ENCODE results near the gene FAM174B. TPM values are rescaled to one million over a fixed set of nuclear protein-coding genes. Genes with fewer than 3 reads are reported as not detected.

The FAM174B gene
- total RNA-seq, 1 experiment from 2014 or later: 0.48 TPM

DNA sequence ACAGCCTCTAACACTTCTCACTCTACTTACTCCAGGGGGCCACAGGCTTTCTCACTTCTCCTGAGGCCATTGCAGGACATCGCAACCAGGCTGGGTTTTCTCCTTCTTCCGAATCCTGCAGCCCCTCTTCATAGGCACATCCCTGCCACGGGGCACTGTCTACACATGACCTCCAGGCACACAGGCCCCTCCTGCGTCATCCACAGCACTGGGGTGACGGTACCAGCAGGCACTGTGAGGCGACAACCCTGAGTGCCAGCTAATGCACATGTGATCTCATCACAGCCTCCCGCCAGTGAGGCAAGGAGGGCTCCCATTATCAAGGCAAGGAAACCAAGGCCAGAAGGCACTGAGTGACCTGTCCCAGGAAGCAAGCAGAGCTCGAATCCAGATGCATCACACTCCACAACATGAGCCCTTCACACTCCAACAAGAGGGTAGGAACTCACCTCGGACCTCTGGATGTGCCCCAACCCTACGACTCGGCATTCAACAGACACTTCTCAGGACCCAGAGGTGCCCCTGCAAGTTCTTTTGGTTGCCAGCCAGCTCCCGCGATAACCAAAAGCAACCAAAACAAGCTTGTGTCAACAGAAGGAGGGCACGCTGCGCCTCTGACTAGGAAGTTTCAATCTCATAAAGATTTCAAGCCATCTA, 16.7 kb downstream of the FAM174B start:
- no peak for DNase-seq (ENCODE audit: low read depth)

- no peak for DNase-seq (ENCODE audit: low read depth)
Measured at GRCh38 chr15:92638291-92638708, 17.3 kb downstream of the FAM174B start.

DNA sequence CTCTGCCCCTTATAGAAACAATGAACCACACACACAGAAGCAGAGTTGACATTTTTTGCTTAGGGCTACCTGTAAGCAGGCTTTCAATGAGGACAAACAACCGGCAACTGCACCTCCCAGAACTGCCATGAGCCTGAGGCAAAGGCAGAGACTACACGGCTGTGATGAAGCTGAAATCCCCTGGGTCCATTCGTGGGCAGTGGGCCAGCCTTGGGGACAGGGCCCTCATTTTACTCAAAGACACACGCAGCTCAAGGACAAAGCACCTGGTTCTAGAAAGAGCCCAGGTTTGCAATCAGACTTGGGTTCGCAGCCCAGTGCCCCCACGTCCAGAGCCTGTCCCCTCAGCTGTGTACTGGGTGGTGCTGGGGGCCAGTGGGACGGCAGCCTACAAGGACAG, 17.9 kb downstream of the FAM174B start:
- no peak for DNase-seq (ENCODE audit: low read depth)

- no peak for DNase-seq (ENCODE audit: low read depth)
Measured at GRCh38 chr15:92636908-92637481, 18.6 kb downstream of the FAM174B start.

DNA sequence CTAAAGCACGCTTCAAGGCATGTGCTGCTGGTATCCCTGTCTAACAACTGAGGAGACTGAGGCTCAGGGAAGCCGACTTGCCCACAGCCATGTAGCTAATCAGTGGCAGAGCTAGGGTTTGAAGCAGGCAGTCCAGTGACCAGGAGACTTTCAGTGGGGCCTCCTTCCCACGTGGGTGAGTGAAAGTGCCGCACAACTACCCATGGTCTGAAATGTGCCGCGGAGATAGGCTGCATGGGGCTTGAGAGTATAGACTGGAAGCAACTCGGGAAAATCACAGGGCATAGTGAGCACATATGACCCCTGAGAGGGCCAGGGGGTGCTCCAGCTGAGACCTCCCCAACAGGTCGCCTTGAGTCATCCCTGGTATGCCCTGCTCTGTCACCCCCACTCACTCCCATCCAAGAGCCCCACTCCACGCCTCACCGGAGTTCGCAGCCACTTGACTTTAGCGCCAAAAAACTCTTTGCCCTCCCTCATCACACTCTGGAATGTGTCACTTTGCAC, 19.1 kb downstream of the FAM174B start:
- no peak for DNase-seq (ENCODE audit: low read depth)

DNA sequence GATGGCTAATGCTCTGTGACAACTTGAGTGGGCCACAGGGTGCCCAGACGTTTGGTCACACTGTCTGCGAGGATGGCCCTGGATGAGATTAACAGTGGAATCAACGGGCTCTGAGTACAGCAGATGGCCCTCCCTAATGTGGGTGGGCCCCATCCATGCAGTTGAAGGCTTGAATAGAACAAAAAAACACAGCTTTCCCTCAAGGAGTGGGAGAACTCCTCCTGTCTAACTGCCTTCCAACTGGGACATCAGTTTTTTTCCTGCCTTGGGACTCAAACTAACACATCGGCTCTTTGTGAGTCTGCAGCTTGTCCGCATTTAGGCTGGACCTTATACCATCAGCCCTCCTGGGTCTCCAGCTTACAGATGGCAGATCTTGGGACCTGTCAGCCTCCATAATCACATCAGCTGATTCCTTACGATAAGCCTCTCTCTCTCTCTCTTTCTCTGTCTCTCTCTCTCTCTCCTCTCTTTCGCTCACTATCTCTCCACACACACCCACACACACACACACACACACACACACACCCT, 20.8 kb downstream of the FAM174B start:
- DNase-seq (ENCODE audit: low read depth): no peak

- DNase-seq (ENCODE audit: low read depth): no peak
Measured at GRCh38 chr15:92634060-92634459, 21.5 kb downstream of the FAM174B start.

GRCh38 chr15:92633418-92633817, 22.2 kb downstream of the FAM174B start:
- no peak for DNase-seq (ENCODE audit: low read depth)

DNA sequence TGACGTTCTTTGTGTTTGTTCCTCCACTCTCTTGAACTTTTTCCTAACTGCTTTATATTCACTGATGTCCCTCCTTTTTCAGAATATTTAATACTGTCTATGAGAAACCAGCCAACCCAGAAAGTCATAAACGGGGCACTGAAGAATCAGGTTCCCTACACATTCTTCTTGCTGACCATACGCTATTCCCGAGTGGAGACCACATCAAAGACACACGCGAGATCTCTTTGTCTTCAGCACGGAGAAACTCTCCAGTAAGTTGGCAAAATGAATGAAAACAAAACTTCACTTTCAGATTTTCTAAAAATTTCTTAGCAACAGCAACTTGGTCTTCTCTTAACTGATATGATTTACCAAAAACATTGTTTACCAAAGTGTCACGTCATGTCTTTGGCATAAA, 22.6 kb downstream of the FAM174B start:
- DNase-seq (ENCODE audit: low read depth): no peak

GRCh38 chr15:92631721-92632120, 23.9 kb downstream of the FAM174B start:
- DNase-seq (ENCODE audit: low read depth): no peak

GRCh38 chr15:92629975-92630626, 25.5 kb downstream of the FAM174B start:
- DNase-seq (ENCODE audit: low read depth): no peak

DNA sequence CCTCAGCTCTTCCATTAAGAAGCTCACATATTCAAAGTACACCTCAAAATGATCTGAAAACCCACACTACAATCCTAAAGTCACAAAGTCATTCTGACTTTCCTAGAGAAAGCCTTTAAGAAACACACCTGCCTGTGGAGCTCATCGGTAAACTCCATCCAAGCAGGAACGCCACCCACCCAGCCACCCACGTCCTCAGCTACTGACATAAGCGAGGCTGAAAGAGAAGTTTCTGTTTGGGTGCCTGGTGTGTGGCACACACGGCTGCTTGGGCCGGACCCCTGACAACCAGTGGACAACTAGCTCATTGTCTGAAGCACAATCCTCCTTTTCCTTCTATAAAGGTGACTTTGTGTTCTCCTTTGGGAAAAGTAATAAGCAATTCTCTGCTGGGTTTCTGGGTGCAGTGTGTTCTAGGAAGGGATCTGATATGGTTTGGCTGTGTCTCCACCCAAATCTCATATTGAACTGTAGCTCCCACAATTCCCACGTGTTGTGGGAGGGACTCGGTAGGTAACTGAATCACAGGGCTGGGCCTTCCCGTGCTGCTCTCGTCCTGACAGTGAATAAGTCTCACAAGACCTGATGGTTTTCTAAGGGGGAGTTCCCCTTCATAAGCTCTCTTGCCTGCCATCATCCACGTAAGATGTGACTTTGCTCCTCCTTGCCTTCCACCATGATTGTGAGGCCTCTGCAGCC, 26.1 kb downstream of the FAM174B start:
- DNase-seq (ENCODE audit: low read depth): no peak

- DNase-seq (ENCODE audit: low read depth): no peak
Measured at GRCh38 chr15:92627014-92627413, 28.6 kb downstream of the FAM174B start.

DNA sequence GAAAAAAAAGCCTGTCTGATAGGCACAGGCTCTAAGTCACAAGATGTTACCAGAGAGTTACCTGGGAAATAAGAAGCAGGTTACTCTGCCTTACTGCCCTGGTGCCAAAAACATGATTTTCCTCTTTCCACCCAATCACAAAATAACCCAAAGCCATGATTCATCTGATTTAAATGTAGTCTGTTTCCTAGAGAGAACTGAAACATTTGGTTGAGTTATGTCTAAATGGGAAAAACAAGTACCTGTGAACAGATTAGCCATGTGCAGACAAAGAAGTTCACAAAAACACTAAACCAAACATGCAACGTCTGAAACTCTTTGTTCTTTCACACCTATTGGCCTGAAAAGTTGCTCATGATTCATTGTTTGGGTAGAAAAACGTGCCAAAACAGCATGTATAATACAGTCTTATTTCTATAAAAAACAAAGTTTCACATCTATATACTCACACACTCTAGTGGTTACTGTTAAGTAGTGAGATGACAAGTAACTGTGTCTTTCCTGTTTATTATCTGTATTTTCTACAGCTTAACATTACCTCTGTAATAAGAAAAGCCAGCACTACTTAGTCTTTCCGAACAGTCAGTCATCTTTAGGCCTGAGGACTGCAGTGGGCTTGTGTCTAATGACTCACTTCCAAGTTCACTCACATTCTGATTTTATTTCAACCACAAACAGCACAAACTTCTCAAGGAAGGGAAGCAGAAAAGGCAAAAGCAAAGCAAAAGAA, 30.2 kb downstream of the FAM174B start:
- DNase-seq (ENCODE audit: low read depth): peak; percentile 80

GRCh38 chr15:92624401-92624991, 31.1 kb downstream of the FAM174B start:
- peak; percentile 71 for DNase-seq (ENCODE audit: low read depth)

- no peak for DNase-seq (ENCODE audit: low read depth)
Measured at GRCh38 chr15:92623435-92623834, 32.1 kb downstream of the FAM174B start.

GRCh38 chr15:92621972-92622533, 33.5 kb downstream of the FAM174B start:
- DNase-seq (ENCODE audit: low read depth): no peak

GRCh38 chr15:92620991-92621390, 34.6 kb downstream of the FAM174B start:
- no peak for DNase-seq (ENCODE audit: low read depth)

DNA sequence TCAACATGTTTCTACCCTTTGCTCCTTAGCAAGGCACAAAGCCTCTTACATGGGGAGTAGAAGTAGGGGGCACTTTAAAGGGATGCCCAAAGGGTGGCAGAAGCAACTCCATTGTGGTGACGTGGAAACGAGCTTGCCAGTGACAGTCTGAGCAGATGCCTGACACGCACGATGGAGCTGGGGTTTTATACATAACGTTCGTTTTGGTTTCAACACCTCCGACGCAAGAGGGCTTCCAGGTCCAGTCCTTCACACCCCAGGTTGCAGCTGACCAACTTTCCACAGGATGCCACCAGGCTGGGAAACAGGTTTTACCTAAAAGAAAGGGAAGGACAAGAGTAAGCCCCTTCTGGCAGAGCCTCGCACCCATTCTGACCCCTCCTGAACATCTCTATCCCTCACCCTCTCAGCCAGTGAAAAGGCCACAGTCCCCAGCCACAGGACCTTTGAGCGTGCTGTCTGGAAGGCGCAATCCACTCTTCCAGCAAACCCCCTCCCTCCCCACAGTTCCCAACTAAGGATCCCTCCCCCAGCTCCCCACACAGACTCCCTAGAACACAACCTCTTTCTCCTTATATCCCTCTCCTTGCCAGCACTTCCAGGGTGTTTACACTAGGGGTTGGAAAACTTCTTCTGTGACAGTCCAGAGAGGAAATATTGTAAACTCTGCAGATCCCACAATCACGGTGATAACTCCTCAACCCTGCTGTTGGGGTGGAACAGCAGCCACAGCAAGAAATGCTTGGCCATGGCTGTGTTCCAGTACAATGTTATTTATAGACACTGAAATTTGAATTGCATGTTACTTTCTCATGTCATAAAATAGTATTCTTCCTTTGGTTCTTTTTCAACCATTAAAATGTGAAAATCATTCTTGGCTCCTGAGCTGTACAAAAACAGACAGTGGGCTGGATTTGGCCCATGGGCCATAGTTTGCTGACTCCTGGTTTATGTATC, 36.2 kb downstream of the FAM174B start:
- DNase-seq (ENCODE audit: low read depth): no peak
